22Rv1 (cell line): ENCODE results near the gene TTLL5.

ENCODE experiments used
- ZFX ChIP-seq: fragments of 450-650 bp; IDR thresholded peaks from 2 replicates; pipeline ENCODE4 v1.6.1; 2017; ENCODE audit warnings: antibody characterized with exemption, borderline replicate concordance
- TF ChIP-seq, protein P1 (sequence below): fragments of 450-650 bp; IDR thresholded peaks from 2 replicates; pipeline ENCODE4 v1.5.1; 2017; ENCODE audit warnings: mild to moderate bottlenecking

DNA sequence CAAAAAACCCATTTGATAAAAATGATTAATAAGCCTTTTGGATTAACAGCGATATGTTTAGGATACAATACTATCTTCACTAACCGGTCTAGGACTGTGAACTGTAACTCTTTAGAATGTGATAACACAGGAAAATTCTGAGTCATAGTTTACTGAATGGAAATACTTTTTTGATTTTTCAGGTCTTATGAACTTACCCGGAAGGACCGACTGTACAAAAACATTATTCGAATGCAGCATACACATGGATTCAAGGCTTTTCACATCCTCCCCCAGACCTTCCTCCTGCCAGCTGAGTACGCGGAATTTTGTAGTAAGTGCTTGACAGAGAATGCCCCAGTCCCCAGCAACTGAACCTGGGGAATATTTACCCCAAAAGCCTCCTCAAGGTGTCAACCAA is 29.0 kb downstream of the TTLL5 start:
- TF ChIP-seq, protein P1, sequence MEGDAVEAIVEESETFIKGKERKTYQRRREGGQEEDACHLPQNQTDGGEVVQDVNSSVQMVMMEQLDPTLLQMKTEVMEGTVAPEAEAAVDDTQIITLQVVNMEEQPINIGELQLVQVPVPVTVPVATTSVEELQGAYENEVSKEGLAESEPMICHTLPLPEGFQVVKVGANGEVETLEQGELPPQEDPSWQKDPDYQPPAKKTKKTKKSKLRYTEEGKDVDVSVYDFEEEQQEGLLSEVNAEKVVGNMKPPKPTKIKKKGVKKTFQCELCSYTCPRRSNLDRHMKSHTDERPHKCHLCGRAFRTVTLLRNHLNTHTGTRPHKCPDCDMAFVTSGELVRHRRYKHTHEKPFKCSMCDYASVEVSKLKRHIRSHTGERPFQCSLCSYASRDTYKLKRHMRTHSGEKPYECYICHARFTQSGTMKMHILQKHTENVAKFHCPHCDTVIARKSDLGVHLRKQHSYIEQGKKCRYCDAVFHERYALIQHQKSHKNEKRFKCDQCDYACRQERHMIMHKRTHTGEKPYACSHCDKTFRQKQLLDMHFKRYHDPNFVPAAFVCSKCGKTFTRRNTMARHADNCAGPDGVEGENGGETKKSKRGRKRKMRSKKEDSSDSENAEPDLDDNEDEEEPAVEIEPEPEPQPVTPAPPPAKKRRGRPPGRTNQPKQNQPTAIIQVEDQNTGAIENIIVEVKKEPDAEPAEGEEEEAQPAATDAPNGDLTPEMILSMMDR: no peak
- TF ChIP-seq ZFX: no peak
